ENCODE measurements around the gene ARSI.

- TF ChIP-seq GATA2 (IDR thresholded peaks at IDR 0.05; ENCODE audit: insufficient read depth, insufficient read length, low read depth, low read length), result no peak
- no peak for TF ChIP-seq POLR2AphosphoS5 (IDR thresholded peaks at IDR 0.05; ENCODE audit: insufficient read depth, low read depth, low read length)
These were observed 1.6 kb downstream of the ARSI start for GRCh38 chr5:150301170-150301505.

Data from endothelial cell of umbilical vein (primary cell).